Mucosa of rectum (tissue), 2 donors: Measurements from ENCODE around the gene GPATCH8.

Source experiments
- H3K27ac ChIP-seq, 2 donors: one replicate each; pipeline ENCODE4 v1.7.0; 2013; ENCODE audit warnings: inconsistent platforms in 2 of 2, low read depth in 2 of 2, low read length in 2 of 2
- H3K27me3 ChIP-seq, 2 donors: one replicate each; pipeline ENCODE4 v1.7.0; 2013; ENCODE audit warnings: low read length in 2 of 2; ENCODE audit not compliant: control insufficient read depth in 2 of 2, insufficient read depth in 2 of 2
- H3K36me3 ChIP-seq, 2 donors: one replicate each; pipeline ENCODE4 v1.7.0; 2013; ENCODE audit warnings: low read length in 2 of 2; ENCODE audit not compliant: control insufficient read depth in 2 of 2, insufficient read depth in 2 of 2
- H3K4me1 ChIP-seq, 2 donors: one replicate each; pipeline ENCODE4 v1.7.0; 2013; ENCODE audit warnings: low read length in 2 of 2, mild to moderate bottlenecking in 1 of 2; ENCODE audit not compliant: control insufficient read depth in 2 of 2, insufficient read depth in 2 of 2
- H3K4me3 ChIP-seq, 2 donors: one replicate each; pipeline ENCODE4 v1.7.0; 2013; ENCODE audit warnings: low read length in 2 of 2
- H3K9ac ChIP-seq, 2 donors: one replicate each; pipeline ENCODE4 v1.7.0; 2013; ENCODE audit warnings: low read length in 2 of 2, low read depth in 1 of 2, mild to moderate bottlenecking in 1 of 2
- H3K9me3 ChIP-seq, 2 donors: one replicate each; pipeline ENCODE4 v1.7.0; 2013; ENCODE audit warnings: low read length in 2 of 2; ENCODE audit not compliant: control insufficient read depth in 2 of 2
- donor health status: healthy.
- donor health status: Normal muscosa, but diverticular disease.

GPATCH8 gene

GRCh38 chr17:44464037-44464436 is 39.2 kb downstream of the GPATCH8 start:
- H3K9ac ChIP-seq: no peak overlapping the region
- H3K36me3 ChIP-seq: peaks cover 0 to 4% of the 10 kb centered on the region in 2 donors
- no peak overlapping the region for H3K4me3 ChIP-seq
- no peak overlapping the region for H3K27ac ChIP-seq
- H3K27me3 ChIP-seq: no peaks in the 10 kb centered on the region
- no peaks in the 10 kb centered on the region for H3K9me3 ChIP-seq
- no peaks in the 10 kb centered on the region for H3K4me1 ChIP-seq

GRCh38 chr17:44451832-44452231 is 51.4 kb downstream of the GPATCH8 start:
- H3K27ac ChIP-seq: no peak overlapping the region
- no peaks in the 10 kb centered on the region for H3K4me1 ChIP-seq
- no peaks in the 10 kb centered on the region for H3K27me3 ChIP-seq
- H3K36me3 ChIP-seq: peaks cover 0 to 6% of the 10 kb centered on the region in 2 donors
- H3K9me3 ChIP-seq: no peaks in the 10 kb centered on the region
- no peak overlapping the region for H3K9ac ChIP-seq
- no peak overlapping the region for H3K4me3 ChIP-seq

- Histone ChIP-seq H3K27ac (no peak overlapping the region), H3K27me3 (no peaks in the 10 kb centered on the region), H3K9me3 (no peaks in the 10 kb centered on the region), H3K4me3 (no peak overlapping the region), H3K4me1 (no peaks in the 10 kb centered on the region), H3K9ac (no peak overlapping the region), H3K36me3 (peaks cover 0 to 6% of the 10 kb centered on the region in 2 donors)
These were observed 52.1 kb downstream of the GPATCH8 start for GRCh38 chr17:44451016-44451627.

GRCh38 chr17:44448412-44448811 is 54.8 kb downstream of the GPATCH8 start:
- Histone ChIP-seq H3K27me3 (no peaks in the 10 kb centered on the region), H3K9ac (no peak overlapping the region), H3K4me3 (no peak overlapping the region), H3K9me3 (no peaks in the 10 kb centered on the region), H3K27ac (no peak overlapping the region), H3K36me3 (peaks cover 0 to 3% of the 10 kb centered on the region in 2 donors), H3K4me1 (no peaks in the 10 kb centered on the region)

- Histone ChIP-seq H3K27me3 (no peaks in the 10 kb centered on the region), H3K9ac (no peak overlapping the region), H3K4me1 (no peaks in the 10 kb centered on the region), H3K27ac (no peak overlapping the region), H3K4me3 (no peak overlapping the region), H3K9me3 (no peaks in the 10 kb centered on the region), H3K36me3 (no peaks in the 10 kb centered on the region)
These were observed 58.5 kb downstream of the GPATCH8 start for GRCh38 chr17:44444735-44445105.

GRCh38 chr17:44442806-44443205 is 60.4 kb downstream of the GPATCH8 start:
- no peak overlapping the region for H3K9ac ChIP-seq
- no peak overlapping the region for H3K27ac ChIP-seq
- H3K9me3 ChIP-seq: no peaks in the 10 kb centered on the region
- no peaks in the 10 kb centered on the region for H3K27me3 ChIP-seq
- no peaks in the 10 kb centered on the region for H3K36me3 ChIP-seq
- H3K4me3 ChIP-seq: no peak overlapping the region
- no peaks in the 10 kb centered on the region for H3K4me1 ChIP-seq

- Histone ChIP-seq H3K4me1 (no peaks in the 10 kb centered on the region), H3K27ac (no peak overlapping the region), H3K27me3 (no peaks in the 10 kb centered on the region), H3K4me3 (no peak overlapping the region), H3K9ac (no peak overlapping the region), H3K9me3 (no peaks in the 10 kb centered on the region), H3K36me3 (peaks cover 10% of the 10 kb centered on the region in 2 donors)
These were observed 64.0 kb downstream of the GPATCH8 start for GRCh38 chr17:44439168-44439567.

GRCh38 chr17:44438636-44439035 is 64.6 kb downstream of the GPATCH8 start:
- H3K27ac ChIP-seq: no peak overlapping the region
- H3K4me3 ChIP-seq: no peak overlapping the region
- H3K9ac ChIP-seq: no peak overlapping the region
- H3K27me3 ChIP-seq: no peaks in the 10 kb centered on the region
- H3K9me3 ChIP-seq: no peaks in the 10 kb centered on the region
- H3K4me1 ChIP-seq: no peaks in the 10 kb centered on the region
- H3K36me3 ChIP-seq: peaks cover 11 to 12% of the 10 kb centered on the region in 2 donors

GRCh38 chr17:44436336-44436735 is 66.9 kb downstream of the GPATCH8 start:
- Histone ChIP-seq H3K27me3 (no peaks in the 10 kb centered on the region), H3K36me3 (peaks cover 31 to 33% of the 10 kb centered on the region in 2 donors), H3K27ac (no peak overlapping the region), H3K4me1 (no peaks in the 10 kb centered on the region), H3K9me3 (no peaks in the 10 kb centered on the region), H3K4me3 (no peak overlapping the region), H3K9ac (no peak overlapping the region)

GRCh38 chr17:44432254-44433157 is 70.7 kb downstream of the GPATCH8 start:
- H3K9me3 ChIP-seq: no peaks in the 10 kb centered on the region
- no peaks in the 10 kb centered on the region for H3K4me1 ChIP-seq
- no peak overlapping the region for H3K27ac ChIP-seq
- no peak overlapping the region for H3K4me3 ChIP-seq
- no peak overlapping the region for H3K9ac ChIP-seq
- H3K36me3 ChIP-seq: peaks cover 31 to 38% of the 10 kb centered on the region in 2 donors
- H3K27me3 ChIP-seq: no peaks in the 10 kb centered on the region
